Ectodermal cell (in vitro differentiated cells): ENCODE results near the gene TDRD15.
"Not testable (repeated sequence)": the region's sequence is repeated elsewhere in the genome, so short reads cannot be mapped to it uniquely, and the experiment has no call there.

Experiments used
- H3K27ac ChIP-seq: 2 replicates; pipeline ENCODE4 v1.7.0; 2013; ENCODE audit warnings: mild to moderate bottlenecking, low read depth, low read length; ENCODE audit not compliant: insufficient read depth, poor library complexity, severe bottlenecking
- H3K27me3 ChIP-seq: 2 replicates; pipeline ENCODE4 v1.7.0; 2013; ENCODE audit warnings: mild to moderate bottlenecking, low read length; ENCODE audit not compliant: insufficient read depth, control insufficient read depth, poor library complexity, severe bottlenecking
- H3K36me3 ChIP-seq: one replicate; pipeline ENCODE4 v1.7.0; 2013; ENCODE audit warnings: low read length; ENCODE audit not compliant: control insufficient read depth, insufficient read depth
- H3K4me1 ChIP-seq: one replicate; pipeline ENCODE4 v1.7.0; 2013; ENCODE audit warnings: low read length; ENCODE audit not compliant: control insufficient read depth, insufficient read depth
- H3K4me3 ChIP-seq: 2 replicates; pipeline ENCODE4 v1.7.0; 2013; ENCODE audit warnings: low read depth, low read length, control low read depth; ENCODE audit not compliant: insufficient read depth
- H3K9me3 ChIP-seq: 2 replicates; pipeline ENCODE4 v1.7.0; 2013; ENCODE audit warnings: mild to moderate bottlenecking, low read length, moderate library complexity; ENCODE audit not compliant: control insufficient read depth
- WGBS, 2 experiments: methylation state at CpG; one replicate each; pipeline ENCODE4 v1.1.7; 2013; ENCODE audit warnings: missing lambda C conversion rate in 2 of 2; 5-methylcytosine and 5-hydroxymethylcytosine counted together

The TDRD15 gene

GRCh38 chr2:21099281-21099907, 24.4 kb upstream of the TDRD15 start:
- H3K27me3 ChIP-seq: no peaks in the 10 kb centered on the region
- H3K9me3 ChIP-seq: no peaks in the 10 kb centered on the region
- H3K4me3 ChIP-seq: no peak overlapping the region
- no peaks in the 10 kb centered on the region for H3K36me3 ChIP-seq
- 92 to 94% methylated on average over 4 to 5 of the region's 5 CpGs for WGBS, 2 experiments
- no peak overlapping the region for H3K27ac ChIP-seq
- H3K4me1 ChIP-seq: no peaks in the 10 kb centered on the region

GRCh38 chr2:21101514-21102155, 22.1 kb upstream of the TDRD15 start:
- H3K36me3 ChIP-seq, H3K4me1 ChIP-seq, H3K27ac ChIP-seq, H3K9me3 ChIP-seq, H3K4me3 ChIP-seq, H3K27me3 ChIP-seq: not testable (repeated sequence)
- WGBS, 2 experiments: 95 to 97% methylated on average over 34 of the region's 34 CpGs

GRCh38 chr2:21102356-21102755, 21.4 kb upstream of the TDRD15 start:
- no peaks in the 10 kb centered on the region for H3K9me3 ChIP-seq
- H3K27ac ChIP-seq: no peak overlapping the region
- H3K4me1 ChIP-seq: no peaks in the 10 kb centered on the region
- H3K4me3 ChIP-seq: no peak overlapping the region
- WGBS, 2 experiments: 95% methylated on average over 12 of the region's 12 CpGs
- no peaks in the 10 kb centered on the region for H3K36me3 ChIP-seq
- H3K27me3 ChIP-seq: no peaks in the 10 kb centered on the region

- H3K9me3 ChIP-seq: no peaks in the 10 kb centered on the region
- no peaks in the 10 kb centered on the region for H3K27me3 ChIP-seq
- H3K4me1 ChIP-seq: no peaks in the 10 kb centered on the region
- no peaks in the 10 kb centered on the region for H3K36me3 ChIP-seq
- no peak overlapping the region for H3K4me3 ChIP-seq
- no peak overlapping the region for H3K27ac ChIP-seq
- 95 to 100% methylated on average over 1 of the region's 1 CpG for WGBS, 2 experiments
Observed at GRCh38 chr2:21103274-21103891, 20.4 kb upstream of the TDRD15 start.

- WGBS, 2 experiments: 50 to 80% methylated on average over 1 of the region's 1 CpG
- no peaks in the 10 kb centered on the region for H3K27me3 ChIP-seq
- no peaks in the 10 kb centered on the region for H3K4me1 ChIP-seq
- H3K9me3 ChIP-seq: no peaks in the 10 kb centered on the region
- H3K4me3 ChIP-seq: no peak overlapping the region
- no peaks in the 10 kb centered on the region for H3K36me3 ChIP-seq
- H3K27ac ChIP-seq: no peak overlapping the region
Observed at GRCh38 chr2:21104030-21104660, 19.6 kb upstream of the TDRD15 start.

GRCh38 chr2:21111012-21111411, 12.8 kb upstream of the TDRD15 start:
- Histone ChIP-seq H3K4me3 (no peak overlapping the region), H3K36me3 (no peaks in the 10 kb centered on the region), H3K9me3 (no peaks in the 10 kb centered on the region), H3K4me1 (no peaks in the 10 kb centered on the region), H3K27ac (no peak overlapping the region), H3K27me3 (no peaks in the 10 kb centered on the region)
- 91 to 95% methylated on average over 1 of the region's 1 CpG for WGBS, 2 experiments

GRCh38 chr2:21117688-21118087, 6.1 kb upstream of the TDRD15 start:
- H3K9me3 ChIP-seq: no peaks in the 10 kb centered on the region
- H3K27ac ChIP-seq: no peak overlapping the region
- H3K36me3 ChIP-seq: no peaks in the 10 kb centered on the region
- H3K4me3 ChIP-seq: no peak overlapping the region
- no peaks in the 10 kb centered on the region for H3K4me1 ChIP-seq
- H3K27me3 ChIP-seq: no peaks in the 10 kb centered on the region

GRCh38 chr2:21118302-21118920, 5.4 kb upstream of the TDRD15 start:
- 63 to 64% methylated on average over 3 of the region's 3 CpGs for WGBS, 2 experiments
- H3K27me3 ChIP-seq: no peaks in the 10 kb centered on the region
- H3K27ac ChIP-seq: no peak overlapping the region
- H3K36me3 ChIP-seq: no peaks in the 10 kb centered on the region
- no peak overlapping the region for H3K4me3 ChIP-seq
- H3K9me3 ChIP-seq: no peaks in the 10 kb centered on the region
- H3K4me1 ChIP-seq: no peaks in the 10 kb centered on the region

GRCh38 chr2:21131861-21132260, 8.1 kb downstream of the TDRD15 start:
- no peak overlapping the region for H3K27ac ChIP-seq
- H3K4me3 ChIP-seq: no peak overlapping the region
- 81 to 86% methylated on average over 4 to 5 of the region's 5 CpGs for WGBS, 2 experiments
- H3K4me1 ChIP-seq: no peaks in the 10 kb centered on the region
- no peaks in the 10 kb centered on the region for H3K27me3 ChIP-seq
- H3K36me3 ChIP-seq: no peaks in the 10 kb centered on the region
- no peaks in the 10 kb centered on the region for H3K9me3 ChIP-seq

- H3K4me1 ChIP-seq: no peaks in the 10 kb centered on the region
Observed at GRCh38 chr2:21135585-21135984, 11.8 kb downstream of the TDRD15 start.

More at GRCh38 chr2:21135585-21135984, 11.8 kb downstream of the TDRD15 start:
- Histone ChIP-seq H3K4me3 (no peak overlapping the region), H3K9me3 (no peaks in the 10 kb centered on the region), H3K36me3 (no peaks in the 10 kb centered on the region), H3K27ac (no peak overlapping the region), H3K27me3 (no peaks in the 10 kb centered on the region)
- WGBS, 2 experiments: 68 to 100% methylated on average over 1 to 2 of the region's 2 CpGs
